H1 (cell line): ENCODE measurements around the gene BTBD7. TPM values are rescaled to one million over a fixed set of nuclear protein-coding genes. Genes with fewer than 3 reads are reported as not detected.

ENCODE experiments used
- CTCF ChIA-PET: fragments of 300-600 bp; sonication (Branson Sonifier 250); formaldehyde crosslinking; loops from one replicate; lab custom pipeline; 2021; ENCODE audit not compliant: partially characterized antibody; lab: Charles Lee
- POLR2A ChIA-PET: fragments of 300-600 bp; sonication (Branson Sonifier 250); formaldehyde crosslinking; loops from one replicate; lab custom pipeline; 2021; ENCODE audit warnings: inconsistent platforms; ENCODE audit not compliant: partially characterized antibody; lab: Charles Lee
- DNase-seq, 2 experiments: peaks; one replicate each; pipeline versions ENCODE4 v3.0.0 to v3.0.0-alpha.2; 2010 to 2022; ENCODE audit warnings: low spot score in 2 of 2, low read depth in 1 of 2, mixed read lengths in 1 of 2
- FAIRE-seq: peaks from 2 replicates; lab custom pipeline; 2011; peaks lifted over from hg19 to GRCh38; lab: Jason Lieb, UNC
- H2AFZ ChIP-seq: 2 replicates; pipeline ENCODE4 v1.8.1; 2012; ENCODE audit warnings: low read length, inconsistent platforms
- H2AK5ac ChIP-seq: 2 replicates; pipeline ENCODE4 v1.6.1; 2013; ENCODE audit warnings: low read depth, low read length
- H2BK120ac ChIP-seq: replicated peaks from 2 replicates; pipeline ENCODE3; 2013; ENCODE audit warnings: low read depth, low read length, inconsistent platforms
- H2BK12ac ChIP-seq: 2 replicates; pipeline ENCODE4 v1.6.1; 2013; ENCODE audit warnings: low read depth, low read length
- H2BK15ac ChIP-seq: 2 replicates; pipeline ENCODE4 v1.6.1; 2013; ENCODE audit warnings: low read length
- H2BK20ac ChIP-seq: 2 replicates; pipeline ENCODE4 v1.6.1; 2013; ENCODE audit warnings: low read length
- H2BK5ac ChIP-seq: 2 replicates; pipeline ENCODE4 v1.6.1; 2013; ENCODE audit warnings: low read depth, low read length
- H3K14ac ChIP-seq: 2 replicates; pipeline ENCODE4 v1.6.1; 2013; ENCODE audit warnings: inconsistent platforms; ENCODE audit not compliant: insufficient read length
- H3K18ac ChIP-seq: 2 replicates; pipeline ENCODE4 v1.6.1; 2013; ENCODE audit warnings: low read length; ENCODE audit errors: extremely low read depth
- H3K23ac ChIP-seq: 2 replicates; pipeline ENCODE4 v1.6.1; 2013; ENCODE audit warnings: inconsistent platforms; ENCODE audit not compliant: insufficient read length
- H3K23me2 ChIP-seq: 2 replicates; pipeline ENCODE4 v1.6.1; 2013; ENCODE audit warnings: low read depth, low read length
- H3K27ac ChIP-seq: 2 replicates; pipeline ENCODE4 v1.6.1; 2011; ENCODE audit warnings: low read depth, low read length, inconsistent platforms
- H3K27me3 ChIP-seq, 4 experiments: replicated peaks in 1 of 4; 1 replicate in 1 of 4; 2 replicates in 3 of 4; pipeline versions ENCODE4 v1.6.1 to v1.8.1; 2011 to 2013; ENCODE audit warnings: low read length in 3 of 4, mild to moderate bottlenecking in 3 of 4, inconsistent platforms in 2 of 4, mixed read lengths in 2 of 4, moderate library complexity in 1 of 4; ENCODE audit not compliant: control insufficient read depth in 3 of 4, insufficient read depth in 3 of 4; ENCODE audit errors: extremely low read depth in 1 of 4
- H3K36me3 ChIP-seq, 4 experiments: 2 replicates each; pipeline versions ENCODE4 v1.6.1 to v1.8.1; 2011 to 2013; ENCODE audit warnings: mild to moderate bottlenecking in 4 of 4, low read length in 3 of 4, moderate library complexity in 2 of 4, control low read depth in 1 of 4, inconsistent platforms in 1 of 4; ENCODE audit not compliant: insufficient read depth in 4 of 4, control insufficient read depth in 2 of 4
- H3K4ac ChIP-seq: replicated peaks from 2 replicates; pipeline ENCODE3; 2013; ENCODE audit warnings: low read length, low read depth, mixed read lengths, inconsistent platforms; ENCODE audit not compliant: insufficient read length
- H3K4me1 ChIP-seq, 4 experiments: replicated peaks in 1 of 4; 1 replicate in 1 of 4; 2 replicates in 3 of 4; pipeline versions ENCODE4 v1.6.1 to v1.8.1; 2011 to 2013; ENCODE audit warnings: low read length in 3 of 4, inconsistent platforms in 2 of 4, mixed read lengths in 1 of 4; ENCODE audit not compliant: insufficient read depth in 4 of 4, control insufficient read depth in 3 of 4
- H3K4me2 ChIP-seq, 2 experiments: 2 replicates each; pipeline versions ENCODE4 v1.6.1 to v1.8.1; 2011 to 2013; ENCODE audit warnings: low read depth in 2 of 2, low read length in 2 of 2, control low read depth in 1 of 2, inconsistent platforms in 1 of 2, mild to moderate bottlenecking in 1 of 2; ENCODE audit not compliant: insufficient read depth in 1 of 2
- H3K4me3 ChIP-seq, 4 experiments: fragments of 200-600, 300-600 bp in 1 of 4; sonication (generic), shearing (Covaris generic), sonication (Bioruptor Twin) in 1 of 4; 2 replicates each; pipeline versions ENCODE4 v1.5.1 to v1.8.1; 2011 to 2016; ENCODE audit warnings: low read length in 4 of 4, low read depth in 3 of 4, control low read depth in 2 of 4, inconsistent platforms in 2 of 4, mild to moderate bottlenecking in 2 of 4, mixed read lengths in 1 of 4, moderate library complexity in 1 of 4; ENCODE audit not compliant: insufficient read depth in 2 of 4; ENCODE audit errors: extremely low read depth in 1 of 4
- H3K56ac ChIP-seq: replicated peaks from 2 replicates; pipeline ENCODE3; 2013; ENCODE audit warnings: low read depth, mild to moderate bottlenecking, mixed read lengths, low read length, inconsistent platforms; ENCODE audit not compliant: insufficient read length
- H3K79me1 ChIP-seq: 2 replicates; pipeline ENCODE4 v1.6.1; 2013; ENCODE audit warnings: low read depth, low read length, control low read depth
- H3K79me2 ChIP-seq, 2 experiments: 2 replicates each; pipeline versions ENCODE4 v1.6.1 to v1.8.1; 2012 to 2013; ENCODE audit warnings: low read length in 2 of 2, mild to moderate bottlenecking in 2 of 2, inconsistent platforms in 1 of 2; ENCODE audit not compliant: insufficient read depth in 2 of 2, control insufficient read depth in 1 of 2
- H3K9ac ChIP-seq, 4 experiments: replicated peaks in 1 of 4; 1 replicate in 1 of 4; 2 replicates in 3 of 4; pipeline versions ENCODE4 v1.6.1 to v1.8.1; 2011 to 2013; ENCODE audit warnings: low read depth in 3 of 4, low read length in 3 of 4, control low read depth in 2 of 4, mild to moderate bottlenecking in 2 of 4, moderate library complexity in 2 of 4, inconsistent platforms in 1 of 4; ENCODE audit errors: extremely low read depth in 1 of 4
- H3K9me3 ChIP-seq, 2 experiments: 2 replicates each; pipeline versions ENCODE4 v1.6.1 to v1.8.1; 2012 to 2013; ENCODE audit warnings: mild to moderate bottlenecking in 2 of 2, moderate library complexity in 2 of 2, control low read depth in 1 of 2, inconsistent platforms in 1 of 2, low read depth in 1 of 2, low read length in 1 of 2, mixed read lengths in 1 of 2; ENCODE audit not compliant: insufficient read depth in 2 of 2
- H4K20me1 ChIP-seq, 2 experiments: replicated peaks in 1 of 2; 2 replicates each; pipeline versions ENCODE3 to v1.8.1; 2011 to 2013; ENCODE audit warnings: inconsistent platforms in 2 of 2, low read length in 2 of 2, mild to moderate bottlenecking in 1 of 2; ENCODE audit not compliant: insufficient read depth in 2 of 2, control insufficient read depth in 1 of 2
- H4K5ac ChIP-seq: 2 replicates; pipeline ENCODE4 v1.6.1; 2013; ENCODE audit warnings: low read length, low read depth, mixed read lengths, inconsistent platforms; ENCODE audit not compliant: insufficient read length
- H4K8ac ChIP-seq: 2 replicates; pipeline ENCODE4 v1.8.0; 2013; ENCODE audit warnings: mild to moderate bottlenecking, moderate library complexity, low read length, inconsistent platforms; ENCODE audit not compliant: insufficient read depth; ENCODE audit errors: extremely low read depth
- H4K91ac ChIP-seq: replicated peaks from 2 replicates; pipeline ENCODE3; 2013; ENCODE audit warnings: low read length, mixed read lengths, inconsistent platforms; ENCODE audit not compliant: insufficient read length
- CREB1 ChIP-seq: IDR thresholded peaks from 2 replicates; pipeline ENCODE4 v1.6.1; 2012; ENCODE audit warnings: inconsistent platforms
- GABPA ChIP-seq: IDR thresholded peaks from 2 replicates; pipeline ENCODE4 v1.6.1; 2011; ENCODE audit warnings: mild to moderate bottlenecking, low read length, moderate library complexity, borderline replicate concordance; ENCODE audit not compliant: insufficient read depth
- JUND ChIP-seq: IDR thresholded peaks from 2 replicates; pipeline ENCODE4 v1.6.1; 2011; ENCODE audit warnings: mild to moderate bottlenecking, improper control_type of control experiment, low read length
- POLR2A ChIP-seq, 2 experiments: IDR thresholded peaks; 1 replicate in 1 of 2; 2 replicates in 1 of 2; pipeline ENCODE4 v1.6.1; 2011; ENCODE audit warnings: low read depth in 2 of 2, low read length in 2 of 2, mild to moderate bottlenecking in 2 of 2; ENCODE audit errors: control extremely low read depth in 1 of 2
- RBBP5 ChIP-seq: IDR thresholded peaks from 2 replicates; pipeline ENCODE4 v1.7.1; 2012; ENCODE audit warnings: low read depth, mild to moderate bottlenecking, inconsistent platforms, low read length, moderate library complexity, borderline replicate concordance
- RXRA ChIP-seq: IDR thresholded peaks from 2 replicates; pipeline ENCODE4 v1.6.1; 2011; ENCODE audit warnings: low read depth, mild to moderate bottlenecking, low read length, moderate library complexity; ENCODE audit not compliant: insufficient read depth
- SIX5 ChIP-seq: IDR thresholded peaks from 2 replicates; pipeline ENCODE4 v1.6.1; 2011; ENCODE audit warnings: mild to moderate bottlenecking, low read depth, low read length
- TAF1 ChIP-seq: IDR thresholded peaks from 2 replicates; pipeline ENCODE4 v1.6.1; 2011; ENCODE audit warnings: mild to moderate bottlenecking, low read depth, low read length
- WGBS, 2 experiments: shearing (Covaris generic) in 1 of 2; methylation state at CpG; one replicate each; pipeline versions ENCODE4 v1.1.6 to v1.1.7; 2013 to 2015; ENCODE audit warnings: low lambda C conversion rate in 2 of 2, mixed read lengths in 2 of 2, inconsistent platforms in 1 of 2, low coverage in 1 of 2, missing lambda C conversion rate in 1 of 2; ENCODE audit not compliant: insufficient replicate concordance in 2 of 2, insufficient coverage in 1 of 2, insufficient read length in 1 of 2; ENCODE audit errors: extremely low coverage in 1 of 2, missing lambda C conversion rate in 1 of 2; 5-methylcytosine and 5-hydroxymethylcytosine counted together
- polyA plus RNA-seq, 7 experiments: library from polyadenylated mRNA; depleted of rRNA in 3 of 7; stranded (reverse) in 5 of 7; unstranded in 2 of 7; fragments of >200 nt in 5 of 7; fragments of 200-250 nt in 2 of 7; gene quantifications; 1 replicate in 5 of 7; 2 replicates in 1 of 7; 4 replicates in 1 of 7; pipeline versions ENCODE4 v1.2.1 to v1.2.3, GENCODE V29; 2011 to 2013; ENCODE audit warnings: missing spikeins in 2 of 7, mixed read lengths in 2 of 7
- total RNA-seq: library from RNA; stranded (reverse); fragmentation: NEBNext Ultra II Directional; extraction: Animal tissue kit (Norgen Biotek cat#: 25700); gene quantifications from 2 replicates; pipeline ENCODE4 v1.2.1, GENCODE V29; 2021

Gene BTBD7
- total and polyA plus RNA-seq, 2 of the 8 experiments (the other 6 are each of a cell fraction or from before 2014, with no cell fraction given), result 12.1 to 46.1 TPM

GRCh38 chr14:93199031-93199430, 133.8 kb downstream of the BTBD7 start:
- Histone ChIP-seq H2BK15ac (no peak overlapping the region), H3K9ac (no peak overlapping the region), H3K4ac (no peak overlapping the region), H3K79me2 (no peaks in the 10 kb centered on the region), H3K4me3 (no peak overlapping the region), H3K56ac (no peak overlapping the region), H3K14ac (no peak overlapping the region), H3K79me1 (no peaks in the 10 kb centered on the region), H3K23ac (no peak overlapping the region), H3K4me2 (no peak overlapping the region), H2BK120ac (no peak overlapping the region), H3K27ac (no peak overlapping the region), H4K91ac (no peak overlapping the region), H2BK12ac (no peak overlapping the region), H2AK5ac (no peak overlapping the region), H2BK5ac (no peak overlapping the region), H3K23me2 (no peaks in the 10 kb centered on the region), H3K9me3 (no peaks in the 10 kb centered on the region), H4K8ac (no peak overlapping the region), H4K5ac (no peak overlapping the region), H2AFZ (no peak overlapping the region), H4K20me1 (no peaks in the 10 kb centered on the region), H3K4me1 (no peaks in the 10 kb centered on the region), H2BK20ac (no peak overlapping the region), H3K27me3 (no peaks in the 10 kb centered on the region), H3K36me3 (no peaks in the 10 kb centered on the region), H3K18ac (no peak overlapping the region)
- TF ChIP-seq RBBP5, result no peak
- no peak for TF ChIP-seq GABPA
- no peak for TF ChIP-seq CREB1
- no peak for TF ChIP-seq JUND
- no peak for TF ChIP-seq POLR2A (IDR thresholded peaks at IDR 0.05; ENCODE audit: control extremely low read depth in 1 of 2, low read depth in 2 of 2, low read length in 2 of 2)
- TF ChIP-seq RXRA, result no peak
- TF ChIP-seq SIX5, result no peak
- no peak for TF ChIP-seq TAF1
- WGBS, 2 experiments, result 91% methylated on average over 2 of the region's 4 CpGs; no CpG with 5 or more reads in 1 of the 2 experiments
- DNase-seq, result no peak
- ChIA-PET POLR2A (interaction anchor here (1.1 kb wide), 1 partner anchor 15 kb away, joined by 3 read pairs; no protein-coding TSS in a partner anchor), CTCF (interaction anchor here (0.6 to 1.4 kb wide), 4 partner anchors 20 to 678 kb away, joined by 3 to 4 read pairs (median 4); no protein-coding TSS in a partner anchor)
- no peak for FAIRE-seq
